Suprapubic skin (tissue), 4 donors: ENCODE data around the gene TMEM131. TPM values are rescaled to one million over a fixed set of nuclear protein-coding genes. Genes with fewer than 3 reads are reported as not detected.

Experiments used
- DNase-seq, 2 donors: peaks; one replicate each; pipeline ENCODE4 v3.0.0-alpha.2; 2019; ENCODE audit warnings: low spot score in 2 of 2
- H3K27ac ChIP-seq: fragments of 200-600 bp; sonication (generic); one replicate; pipeline ENCODE4 v1.5.1; 2019
- H3K27me3 ChIP-seq: fragments of 200-600 bp; sonication (generic); one replicate; pipeline ENCODE4 v1.5.1; 2019
- H3K36me3 ChIP-seq: fragments of 200-600 bp; sonication (generic); one replicate; pipeline ENCODE4 v1.5.1; 2019
- H3K4me1 ChIP-seq: fragments of 200-600 bp; sonication (generic); one replicate; pipeline ENCODE4 v1.5.1; 2019
- H3K4me3 ChIP-seq: fragments of 200-600 bp; sonication (generic); one replicate; pipeline ENCODE4 v1.5.1; 2019; ENCODE audit warnings: mild to moderate bottlenecking
- H3K9me3 ChIP-seq: fragments of 200-600 bp; sonication (generic); one replicate; pipeline ENCODE4 v1.5.1; 2019
- EP300 ChIP-seq: sonication (generic); formaldehyde crosslinking; IDR thresholded peaks from one replicate; pipeline ENCODE4 v1.6.1; 2017; ENCODE audit warnings: antibody characterized with exemption
- POLR2A ChIP-seq, 2 donors: fragments of 450-650 bp; IDR thresholded peaks; one replicate each; pipeline ENCODE4 v1.6.1; 2017; ENCODE audit warnings: antibody characterized with exemption in 2 of 2, mild to moderate bottlenecking in 2 of 2, moderate library complexity in 2 of 2
- POLR2AphosphoS5 ChIP-seq, 3 donors: sonication (generic); formaldehyde crosslinking; IDR thresholded peaks; one replicate each; pipeline ENCODE4 v1.6.1; 2017; ENCODE audit warnings: antibody characterized with exemption in 3 of 3
- WGBS: methylation state at CpG from one replicate; pipeline ENCODE4 v1.1.5; 2018; 5-methylcytosine and 5-hydroxymethylcytosine counted together
- total RNA-seq, 4 donors: library from RNA; depleted of rRNA; stranded (reverse); fragments of >200 nt; gene quantifications; one replicate each; pipeline ENCODE4 v1.1.0, GENCODE V29; 2016
- TF ChIP-seq, protein P1 (sequence below), 2 donors: fragments of 200-600 bp in 1 of 2; fragments of 450-650 bp in 1 of 2; sonication (generic) in 1 of 2; IDR thresholded peaks; one replicate each; pipeline ENCODE4 v1.5.1; 2016 to 2019; ENCODE audit warnings: antibody characterized with exemption in 2 of 2, mild to moderate bottlenecking in 1 of 2, moderate library complexity in 1 of 2

Gene TMEM131
- total RNA-seq, 4 donors from 2014 or later, result 39.7 to 117 (median 42.5) TPM

DNA sequence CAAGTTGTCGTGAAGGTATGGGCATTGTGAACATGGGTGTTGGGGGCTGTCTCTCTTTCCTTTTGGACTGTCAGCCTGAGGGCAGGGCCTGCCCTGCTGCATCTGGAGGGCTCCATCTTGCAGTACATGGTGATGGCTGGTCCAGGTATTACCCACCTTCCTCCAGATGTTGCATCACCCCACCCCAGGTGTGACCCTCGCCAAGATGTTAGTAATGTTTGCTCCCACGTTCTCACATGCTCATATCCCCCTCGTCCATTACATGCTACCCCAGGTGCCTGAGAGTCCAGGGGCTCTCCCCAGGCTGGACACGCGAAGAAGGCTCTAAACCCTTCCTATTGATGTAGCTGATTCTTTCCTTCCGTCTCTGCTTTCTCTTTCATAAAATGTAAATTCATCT, 268.5 kb downstream of the TMEM131 start:
- H3K27me3 ChIP-seq, result peaks cover 10% of the 10 kb centered on the region
- peak in 1 of 2 donors; percentile 40 for DNase-seq
- no peak overlapping the region for H3K27ac ChIP-seq
- no peaks in the 10 kb centered on the region for H3K9me3 ChIP-seq
- peaks cover 7% of the 10 kb centered on the region for H3K4me1 ChIP-seq
- WGBS, result 92% methylated on average over 7 of the region's 7 CpGs
- TF ChIP-seq POLR2A (IDR thresholded peaks at IDR 0.05), result no peak
- no peak for TF ChIP-seq EP300
- no peak for TF ChIP-seq POLR2AphosphoS5 (IDR thresholded peaks at IDR 0.05)
- TF ChIP-seq, protein P1, sequence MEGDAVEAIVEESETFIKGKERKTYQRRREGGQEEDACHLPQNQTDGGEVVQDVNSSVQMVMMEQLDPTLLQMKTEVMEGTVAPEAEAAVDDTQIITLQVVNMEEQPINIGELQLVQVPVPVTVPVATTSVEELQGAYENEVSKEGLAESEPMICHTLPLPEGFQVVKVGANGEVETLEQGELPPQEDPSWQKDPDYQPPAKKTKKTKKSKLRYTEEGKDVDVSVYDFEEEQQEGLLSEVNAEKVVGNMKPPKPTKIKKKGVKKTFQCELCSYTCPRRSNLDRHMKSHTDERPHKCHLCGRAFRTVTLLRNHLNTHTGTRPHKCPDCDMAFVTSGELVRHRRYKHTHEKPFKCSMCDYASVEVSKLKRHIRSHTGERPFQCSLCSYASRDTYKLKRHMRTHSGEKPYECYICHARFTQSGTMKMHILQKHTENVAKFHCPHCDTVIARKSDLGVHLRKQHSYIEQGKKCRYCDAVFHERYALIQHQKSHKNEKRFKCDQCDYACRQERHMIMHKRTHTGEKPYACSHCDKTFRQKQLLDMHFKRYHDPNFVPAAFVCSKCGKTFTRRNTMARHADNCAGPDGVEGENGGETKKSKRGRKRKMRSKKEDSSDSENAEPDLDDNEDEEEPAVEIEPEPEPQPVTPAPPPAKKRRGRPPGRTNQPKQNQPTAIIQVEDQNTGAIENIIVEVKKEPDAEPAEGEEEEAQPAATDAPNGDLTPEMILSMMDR (IDR thresholded peaks at IDR 0.05), result no peak
- no peak overlapping the region for H3K4me3 ChIP-seq
- no peaks in the 10 kb centered on the region for H3K36me3 ChIP-seq

DNA sequence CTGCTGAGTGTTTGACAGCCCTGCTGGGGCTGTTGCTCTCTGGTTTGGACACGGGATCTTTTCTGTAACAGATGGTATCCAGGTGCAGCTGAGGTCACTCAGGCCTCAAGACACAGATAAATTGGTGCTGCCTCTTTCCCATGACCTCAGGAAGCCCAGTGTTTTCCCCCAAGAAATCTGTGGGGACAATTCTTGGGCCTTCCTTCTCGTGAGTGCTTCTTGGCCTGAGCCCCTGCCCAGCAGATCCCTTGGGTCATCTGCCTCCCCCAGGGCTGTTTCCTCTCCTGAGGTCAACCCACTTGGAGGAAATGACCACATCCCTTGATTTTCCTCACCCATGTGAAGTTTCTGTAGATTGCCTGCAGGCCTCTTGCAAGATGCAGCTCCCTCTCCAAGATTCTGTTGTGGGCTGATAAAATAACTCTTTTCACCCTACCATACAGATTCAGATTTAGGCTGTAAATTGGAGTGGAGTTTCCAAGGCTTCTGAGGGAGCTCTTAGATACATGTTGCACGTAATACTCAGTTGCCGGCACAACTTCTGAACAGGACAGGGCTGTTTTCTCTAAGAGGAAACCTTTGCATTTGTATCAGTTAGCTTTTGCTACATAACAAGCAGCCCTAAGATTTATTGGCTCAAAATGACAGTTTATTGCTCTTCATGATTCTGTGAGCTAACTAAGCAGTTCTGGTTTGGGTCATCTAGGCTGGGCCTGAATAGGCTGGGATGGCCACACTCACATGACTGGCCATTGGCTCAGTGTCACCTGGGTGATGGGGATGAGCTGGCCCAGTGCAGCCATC, 269.3 kb downstream of the TMEM131 start:
- peak in 1 of 2 donors; percentile 11 for DNase-seq
- no peak overlapping the region for H3K4me3 ChIP-seq
- 89% methylated on average over 4 of the region's 4 CpGs for WGBS
- no peaks in the 10 kb centered on the region for H3K36me3 ChIP-seq
- no peak for TF ChIP-seq POLR2A (IDR thresholded peaks at IDR 0.05)
- TF ChIP-seq, protein P1 (IDR thresholded peaks at IDR 0.05), result no peak
- TF ChIP-seq EP300, result no peak
- no peak for TF ChIP-seq POLR2AphosphoS5 (IDR thresholded peaks at IDR 0.05)
- H3K9me3 ChIP-seq, result no peaks in the 10 kb centered on the region
- H3K27me3 ChIP-seq, result peaks cover 10% of the 10 kb centered on the region
- H3K27ac ChIP-seq, result no peak overlapping the region
- peaks cover 7% of the 10 kb centered on the region for H3K4me1 ChIP-seq

GRCh38 chr2:97724946-97725688, 270.6 kb downstream of the TMEM131 start:
- Histone ChIP-seq H3K4me1 (peaks cover 7% of the 10 kb centered on the region), H3K9me3 (no peaks in the 10 kb centered on the region), H3K36me3 (no peaks in the 10 kb centered on the region), H3K27me3 (peaks cover 10% of the 10 kb centered on the region), H3K4me3 (no peak overlapping the region), H3K27ac (no peak overlapping the region)
- WGBS, result 92% methylated on average over 28 of the region's 31 CpGs
- TF ChIP-seq, protein P1 (IDR thresholded peaks at IDR 0.05), result no peak
- TF ChIP-seq POLR2A (IDR thresholded peaks at IDR 0.05) (no peak), POLR2AphosphoS5 (IDR thresholded peaks at IDR 0.05) (no peak), EP300 (no peak)
- DNase-seq, result peak in 1 of 2 donors; percentile 69

GRCh38 chr2:97724501-97724900, 271.2 kb downstream of the TMEM131 start:
- TF ChIP-seq, protein P1 (IDR thresholded peaks at IDR 0.05), result no peak
- TF ChIP-seq POLR2A (IDR thresholded peaks at IDR 0.05), result no peak
- no peak for TF ChIP-seq POLR2AphosphoS5 (IDR thresholded peaks at IDR 0.05)
- no peak for TF ChIP-seq EP300
- Histone ChIP-seq H3K4me3 (no peak overlapping the region), H3K27ac (no peak overlapping the region), H3K36me3 (no peaks in the 10 kb centered on the region), H3K27me3 (peaks cover 10% of the 10 kb centered on the region), H3K9me3 (no peaks in the 10 kb centered on the region), H3K4me1 (peaks cover 7% of the 10 kb centered on the region)
- DNase-seq, result no peak
- 83% methylated on average over 17 of the region's 17 CpGs for WGBS

DNA sequence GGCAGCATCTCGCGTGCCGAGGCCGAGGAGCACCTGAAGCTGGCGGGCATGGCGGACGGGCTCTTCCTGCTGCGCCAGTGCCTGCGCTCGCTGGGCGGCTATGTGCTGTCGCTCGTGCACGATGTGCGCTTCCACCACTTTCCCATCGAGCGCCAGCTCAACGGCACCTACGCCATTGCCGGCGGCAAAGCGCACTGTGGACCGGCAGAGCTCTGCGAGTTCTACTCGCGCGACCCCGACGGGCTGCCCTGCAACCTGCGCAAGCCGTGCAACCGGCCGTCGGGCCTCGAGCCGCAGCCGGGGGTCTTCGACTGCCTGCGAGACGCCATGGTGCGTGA, 271.7 kb downstream of the TMEM131 start:
- DNase-seq, result no peak
- TF ChIP-seq EP300 (no peak), POLR2A (IDR thresholded peaks at IDR 0.05) (no peak), POLR2AphosphoS5 (IDR thresholded peaks at IDR 0.05) (no peak)
- TF ChIP-seq, protein P1 (IDR thresholded peaks at IDR 0.05), result no peak
- Histone ChIP-seq H3K27ac (no peak overlapping the region), H3K4me1 (peaks cover 7% of the 10 kb centered on the region), H3K36me3 (no peaks in the 10 kb centered on the region), H3K27me3 (peaks cover 10% of the 10 kb centered on the region), H3K4me3 (no peak overlapping the region), H3K9me3 (no peaks in the 10 kb centered on the region)
- WGBS, result 56% methylated on average over 17 of the region's 41 CpGs
